ENCODE measurements around the gene IPO9. TPM values are rescaled to one million over a fixed set of nuclear protein-coding genes. Genes with fewer than 3 reads are reported as not detected.

IPO9 gene
- total RNA-seq, 2 donors from 2014 or later, result 108 to 133 TPM

DNA sequence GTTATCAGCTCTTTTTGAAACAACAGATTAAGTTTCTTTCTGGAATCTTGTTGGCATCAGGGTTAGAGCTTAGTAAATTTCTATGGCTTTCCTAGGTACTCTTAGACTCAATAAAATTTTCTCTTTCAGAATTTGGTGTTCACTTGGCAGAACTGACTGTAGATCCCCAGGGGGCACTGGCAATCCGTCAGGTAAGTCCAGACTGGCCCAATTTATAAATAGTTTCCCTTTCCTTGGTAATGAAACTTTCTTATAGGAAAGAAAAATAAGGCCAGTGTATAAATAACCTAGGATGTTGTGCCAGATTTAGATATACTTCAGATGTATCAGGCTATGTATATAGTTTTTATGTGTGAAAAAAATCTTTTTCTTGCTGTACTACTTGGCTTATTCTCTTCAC, 18.2 kb downstream of the IPO9 start:
- Mint-ChIP-seq H3K27ac (no peak overlapping the region), H3K9me3 (no peaks in the 10 kb centered on the region), H3K4me1 (peaks cover 10% of the 10 kb centered on the region), H3K4me3 (no peak overlapping the region), H3K27me3 (ENCODE audit: insufficient read depth) (no peaks in the 10 kb centered on the region), H3K36me3 (ENCODE audit: low read depth) (peaks cover 37% of the 10 kb centered on the region)
- Histone ChIP-seq H3K9me3 (ENCODE audit: control insufficient read depth, low read length) (no peaks in the 10 kb centered on the region), H3K36me3 (ENCODE audit: control insufficient read depth, insufficient read depth, low read length) (peaks cover 43% of the 10 kb centered on the region), H3K27ac (ENCODE audit: low read depth, low read length) (no peak overlapping the region), H3K27me3 (ENCODE audit: control insufficient read depth, insufficient read depth, low read length, poor library complexity, severe bottlenecking) (no peaks in the 10 kb centered on the region), H3K4me3 (ENCODE audit: low read length) (no peak overlapping the region), H3K9ac (ENCODE audit: extremely low read depth, low read length, poor library complexity, severe bottlenecking) (no peak overlapping the region), H3K4me1 (ENCODE audit: control insufficient read depth, insufficient read depth, low read length) (peaks cover 13% of the 10 kb centered on the region)
- DNase-seq, result no peak
- 92% methylated on average over 1 of the region's 1 CpG; no CpG with 5 or more reads in 1 of the 2 experiments for WGBS, 2 experiments (ENCODE audit: insufficient coverage in 1 of 2, insufficient read length in 1 of 2)
- TF ChIP-seq, protein P1, sequence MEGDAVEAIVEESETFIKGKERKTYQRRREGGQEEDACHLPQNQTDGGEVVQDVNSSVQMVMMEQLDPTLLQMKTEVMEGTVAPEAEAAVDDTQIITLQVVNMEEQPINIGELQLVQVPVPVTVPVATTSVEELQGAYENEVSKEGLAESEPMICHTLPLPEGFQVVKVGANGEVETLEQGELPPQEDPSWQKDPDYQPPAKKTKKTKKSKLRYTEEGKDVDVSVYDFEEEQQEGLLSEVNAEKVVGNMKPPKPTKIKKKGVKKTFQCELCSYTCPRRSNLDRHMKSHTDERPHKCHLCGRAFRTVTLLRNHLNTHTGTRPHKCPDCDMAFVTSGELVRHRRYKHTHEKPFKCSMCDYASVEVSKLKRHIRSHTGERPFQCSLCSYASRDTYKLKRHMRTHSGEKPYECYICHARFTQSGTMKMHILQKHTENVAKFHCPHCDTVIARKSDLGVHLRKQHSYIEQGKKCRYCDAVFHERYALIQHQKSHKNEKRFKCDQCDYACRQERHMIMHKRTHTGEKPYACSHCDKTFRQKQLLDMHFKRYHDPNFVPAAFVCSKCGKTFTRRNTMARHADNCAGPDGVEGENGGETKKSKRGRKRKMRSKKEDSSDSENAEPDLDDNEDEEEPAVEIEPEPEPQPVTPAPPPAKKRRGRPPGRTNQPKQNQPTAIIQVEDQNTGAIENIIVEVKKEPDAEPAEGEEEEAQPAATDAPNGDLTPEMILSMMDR (conservative IDR thresholded peaks at IDR 0.05), result no peak

GRCh38 chr1:201848230-201848629, 19.3 kb downstream of the IPO9 start:
- H3K9ac ChIP-seq (ENCODE audit: extremely low read depth, low read length, poor library complexity, severe bottlenecking), result no peak overlapping the region
- DNase-seq, result no peak
- H3K4me3 Mint-ChIP-seq, result no peak overlapping the region
- H3K27ac ChIP-seq (ENCODE audit: low read depth, low read length), result no peak overlapping the region
- H3K27me3 Mint-ChIP-seq (ENCODE audit: insufficient read depth), result no peaks in the 10 kb centered on the region
- no peak overlapping the region for H3K4me3 ChIP-seq (ENCODE audit: low read length)
- no peaks in the 10 kb centered on the region for H3K9me3 ChIP-seq (ENCODE audit: control insufficient read depth, low read length)
- H3K4me1 ChIP-seq (ENCODE audit: control insufficient read depth, insufficient read depth, low read length), result peaks cover 5% of the 10 kb centered on the region
- peaks cover under 1% of the 10 kb centered on the region for H3K4me1 Mint-ChIP-seq
- H3K27me3 ChIP-seq (ENCODE audit: control insufficient read depth, insufficient read depth, low read length, poor library complexity, severe bottlenecking), result no peaks in the 10 kb centered on the region
- peaks cover 54% of the 10 kb centered on the region for H3K36me3 ChIP-seq (ENCODE audit: control insufficient read depth, insufficient read depth, low read length)
- WGBS, 2 experiments (ENCODE audit: insufficient coverage in 1 of 2, insufficient read length in 1 of 2), result 96 to 98% methylated on average over 6 of the region's 6 CpGs
- H3K36me3 Mint-ChIP-seq (ENCODE audit: low read depth), result peaks cover 44% of the 10 kb centered on the region
- no peak overlapping the region for H3K27ac Mint-ChIP-seq
- no peaks in the 10 kb centered on the region for H3K9me3 Mint-ChIP-seq
- TF ChIP-seq, protein P1 (conservative IDR thresholded peaks at IDR 0.05), result no peak

DNA sequence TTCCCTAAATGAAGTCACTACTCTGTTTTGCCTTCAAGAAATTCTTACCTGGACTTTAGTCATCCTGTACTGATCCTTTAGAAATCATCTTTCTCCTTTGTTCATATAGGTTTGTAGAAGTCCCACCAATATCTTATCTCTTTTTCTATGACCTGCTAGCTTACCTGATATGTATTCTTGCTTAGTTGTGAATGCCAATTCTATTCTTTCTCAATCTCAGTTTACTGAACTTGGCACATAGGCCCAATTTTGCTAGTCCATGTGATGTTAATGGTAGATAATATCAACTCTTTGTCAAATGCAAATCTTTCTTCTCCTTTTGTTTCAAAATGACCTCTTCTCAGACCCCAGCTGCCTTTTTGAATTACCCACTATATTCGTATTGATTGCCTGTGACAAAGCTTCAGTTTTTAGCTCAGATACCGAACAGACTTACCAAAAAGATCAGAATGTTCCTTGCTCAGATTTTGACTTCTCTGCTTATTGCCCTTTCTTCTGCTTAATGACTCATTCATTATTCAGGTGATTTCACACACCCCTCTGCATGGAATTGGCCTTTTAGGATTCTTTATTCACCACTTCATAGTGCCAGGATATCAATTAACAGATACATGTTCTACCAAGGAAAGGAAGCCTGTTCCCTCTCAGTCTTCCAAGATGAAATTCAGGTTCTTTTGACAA, 20.6 kb downstream of the IPO9 start:
- Histone ChIP-seq H3K9me3 (ENCODE audit: control insufficient read depth, low read length) (no peaks in the 10 kb centered on the region), H3K9ac (ENCODE audit: extremely low read depth, low read length, poor library complexity, severe bottlenecking) (no peak overlapping the region), H3K36me3 (ENCODE audit: control insufficient read depth, insufficient read depth, low read length) (peaks cover 67% of the 10 kb centered on the region), H3K4me1 (ENCODE audit: control insufficient read depth, insufficient read depth, low read length) (peaks cover 5% of the 10 kb centered on the region), H3K4me3 (ENCODE audit: low read length) (no peak overlapping the region), H3K27ac (ENCODE audit: low read depth, low read length) (no peak overlapping the region), H3K27me3 (ENCODE audit: control insufficient read depth, insufficient read depth, low read length, poor library complexity, severe bottlenecking) (no peaks in the 10 kb centered on the region)
- H3K27me3 Mint-ChIP-seq (ENCODE audit: insufficient read depth), result no peaks in the 10 kb centered on the region
- TF ChIP-seq, protein P1 (conservative IDR thresholded peaks at IDR 0.05), result no peak
- DNase-seq, result no peak
- H3K4me3 Mint-ChIP-seq, result no peak overlapping the region
- no peaks in the 10 kb centered on the region for H3K4me1 Mint-ChIP-seq
- H3K9me3 Mint-ChIP-seq, result no peaks in the 10 kb centered on the region
- H3K27ac Mint-ChIP-seq, result peak overlapping the region; percentile 12
- WGBS, 2 experiments (ENCODE audit: insufficient coverage in 1 of 2, insufficient read length in 1 of 2), result 92 to 97% methylated on average over 2 of the region's 2 CpGs
- peaks cover 50% of the 10 kb centered on the region for H3K36me3 Mint-ChIP-seq (ENCODE audit: low read depth)
